H9 (cell line): ENCODE results near the gene NEURL1B. TPM values are rescaled to one million over a fixed set of nuclear protein-coding genes. Genes with fewer than 3 reads are reported as not detected.

Source experiments
- DNase-seq: peaks from one replicate; pipeline ENCODE4 v3.0.0-alpha.2; 2017
- H2AFZ ChIP-seq: one replicate; pipeline ENCODE4 v1.6.1; 2013; ENCODE audit warnings: mild to moderate bottlenecking, low read length, control low read depth, moderate library complexity
- H2AK5ac ChIP-seq: 2 replicates; pipeline ENCODE4 v1.6.1; 2013; ENCODE audit warnings: low read length, control low read depth, mixed read lengths; ENCODE audit not compliant: insufficient read length
- H2BK120ac ChIP-seq: one replicate; pipeline ENCODE4 v1.6.1; 2013; ENCODE audit warnings: low read depth, mild to moderate bottlenecking, low read length, control low read depth, inconsistent platforms; ENCODE audit not compliant: poor library complexity, severe bottlenecking
- H2BK12ac ChIP-seq: 2 replicates; pipeline ENCODE4 v1.6.1; 2013; ENCODE audit warnings: low read length, control low read depth, mixed read lengths, low read depth; ENCODE audit not compliant: insufficient read length
- H2BK15ac ChIP-seq: 2 replicates; pipeline ENCODE4 v1.6.1; 2013; ENCODE audit warnings: low read depth, low read length, control low read depth
- H2BK20ac ChIP-seq: one replicate; pipeline ENCODE4 v1.6.1; 2013; ENCODE audit warnings: low read depth, mild to moderate bottlenecking, low read length, control low read depth, inconsistent platforms; ENCODE audit not compliant: poor library complexity, severe bottlenecking
- H2BK5ac ChIP-seq: 2 replicates; pipeline ENCODE4 v1.6.1; 2013; ENCODE audit warnings: low read length, control low read depth, mixed read lengths; ENCODE audit not compliant: insufficient read length
- H3K14ac ChIP-seq: 2 replicates; pipeline ENCODE4 v1.6.1; 2013; ENCODE audit warnings: low read length, control low read depth; ENCODE audit not compliant: insufficient read depth
- H3K18ac ChIP-seq: 2 replicates; pipeline ENCODE4 v1.6.1; 2013; ENCODE audit warnings: low read depth, mild to moderate bottlenecking, mixed read lengths, low read length, control low read depth; ENCODE audit not compliant: insufficient read length
- H3K23ac ChIP-seq: 2 replicates; pipeline ENCODE4 v1.6.1; 2013; ENCODE audit warnings: low read length, control low read depth, mixed read lengths, low read depth; ENCODE audit not compliant: insufficient read length
- H3K23me2 ChIP-seq: 2 replicates; pipeline ENCODE4 v1.6.1; 2013; ENCODE audit warnings: low read depth, mild to moderate bottlenecking, mixed read lengths, low read length, control low read depth; ENCODE audit not compliant: insufficient read length, poor library complexity, severe bottlenecking
- H3K27ac ChIP-seq: 2 replicates; pipeline ENCODE4 v1.5.1; 2013; ENCODE audit warnings: low read length, control low read depth, mixed read lengths, low read depth; ENCODE audit not compliant: insufficient read length
- H3K27me3 ChIP-seq: 2 replicates; pipeline ENCODE4 v1.6.1; 2013; ENCODE audit warnings: low read length, control low read depth, inconsistent platforms; ENCODE audit not compliant: insufficient read depth
- H3K4ac ChIP-seq: 2 replicates; pipeline ENCODE4 v1.6.1; 2013; ENCODE audit warnings: low read depth, mild to moderate bottlenecking, control low read depth, inconsistent platforms, low read length, moderate library complexity
- H3K4me1 ChIP-seq: 2 replicates; pipeline ENCODE4 v1.6.1; 2013; ENCODE audit warnings: low read length, control low read depth, inconsistent platforms; ENCODE audit not compliant: insufficient read depth
- H3K4me2 ChIP-seq: 2 replicates; pipeline ENCODE4 v1.6.1; 2013; ENCODE audit warnings: low read length, control low read depth, mixed read lengths; ENCODE audit not compliant: insufficient read length, insufficient read depth
- H3K56ac ChIP-seq: 2 replicates; pipeline ENCODE4 v1.6.1; 2013; ENCODE audit warnings: low read depth, mild to moderate bottlenecking, mixed read lengths, low read length, control low read depth; ENCODE audit not compliant: insufficient read length
- H3K79me1 ChIP-seq: 2 replicates; pipeline ENCODE4 v1.6.1; 2013; ENCODE audit warnings: low read depth, mild to moderate bottlenecking, moderate library complexity, low read length, control low read depth, inconsistent platforms; ENCODE audit not compliant: insufficient read depth, poor library complexity, severe bottlenecking
- H3K79me2 ChIP-seq: 2 replicates; pipeline ENCODE4 v1.6.1; 2013; ENCODE audit warnings: low read length, control low read depth, inconsistent platforms; ENCODE audit not compliant: insufficient read depth
- H3K9ac ChIP-seq: 2 replicates; pipeline ENCODE4 v1.6.1; 2013; ENCODE audit warnings: low read length, control low read depth, mixed read lengths; ENCODE audit not compliant: insufficient read length; ENCODE audit errors: extremely low read depth
- H3K9me3 ChIP-seq: one replicate; pipeline ENCODE4 v1.6.1; 2013; ENCODE audit warnings: low read depth, low read length, inconsistent platforms; ENCODE audit not compliant: control insufficient read depth
- H3T11ph ChIP-seq: one replicate; pipeline ENCODE4 v1.6.1; 2013; ENCODE audit warnings: mild to moderate bottlenecking, low read length, control low read depth, inconsistent platforms
- H4K20me1 ChIP-seq: one replicate; pipeline ENCODE4 v1.6.1; 2013; ENCODE audit not compliant: control insufficient read depth, insufficient read length, insufficient read depth
- H4K5ac ChIP-seq: 2 replicates; pipeline ENCODE4 v1.6.1; 2013; ENCODE audit warnings: low read depth, mild to moderate bottlenecking, mixed read lengths, low read length, control low read depth; ENCODE audit not compliant: insufficient read length
- H4K8ac ChIP-seq: replicated peaks from 2 replicates; pipeline ENCODE4 v1.6.1; 2013; ENCODE audit warnings: low read length, control low read depth, mixed read lengths, low read depth; ENCODE audit not compliant: insufficient read length
- H4K91ac ChIP-seq: 2 replicates; pipeline ENCODE4 v1.6.1; 2013; ENCODE audit warnings: low read depth, mild to moderate bottlenecking, moderate library complexity, mixed read lengths, low read length, control low read depth; ENCODE audit not compliant: insufficient read length
- H3K27ac Mint-ChIP-seq, 3 experiments: 2 replicates in 2 of 3; 3 replicates in 1 of 3; pipeline ENCODE4 v1.8.0; 2020 to 2021; ENCODE audit warnings: mixed read lengths in 3 of 3, mild to moderate bottlenecking in 1 of 3, moderate library complexity in 1 of 3
- H3K27me3 Mint-ChIP-seq: 2 replicates; pipeline ENCODE4 v1.8.0; 2021; ENCODE audit warnings: low read depth, mild to moderate bottlenecking, moderate library complexity, mixed read lengths
- H3K36me3 Mint-ChIP-seq, 3 experiments: 2 replicates in 2 of 3; 3 replicates in 1 of 3; pipeline ENCODE4 v1.8.0; 2020 to 2021; ENCODE audit warnings: low read depth in 3 of 3, mixed read lengths in 3 of 3; ENCODE audit not compliant: insufficient read depth in 1 of 3
- H3K4me1 Mint-ChIP-seq, 2 experiments: 2 replicates each; pipeline ENCODE4 v1.8.0; 2020; ENCODE audit warnings: mixed read lengths in 2 of 2
- H3K4me3 Mint-ChIP-seq, 2 experiments: 2 replicates in 1 of 2; 3 replicates in 1 of 2; pipeline ENCODE4 v1.8.0; 2020 to 2021; ENCODE audit warnings: mild to moderate bottlenecking in 2 of 2, mixed read lengths in 2 of 2, moderate library complexity in 1 of 2
- H3K9me3 Mint-ChIP-seq, 2 experiments: 2 replicates in 1 of 2; 3 replicates in 1 of 2; pipeline ENCODE4 v1.8.0; 2020; ENCODE audit warnings: mild to moderate bottlenecking in 2 of 2, mixed read lengths in 2 of 2, moderate library complexity in 1 of 2
- CTCF ChIP-seq: fragments of 200-600 bp; sonication (generic); conservative IDR thresholded peaks from 3 replicates; pipeline ENCODE4 v1.8.0; 2021; ENCODE audit warnings: antibody characterized with exemption, mild to moderate bottlenecking
- WGBS: extraction: QIAGEN DNeasy Blood & Tissue Kit; methylation state at CpG from one replicate; pipeline ENCODE4 v1.1.7; 2013; ENCODE audit warnings: missing lambda C conversion rate, low lambda C conversion rate, mixed read lengths; ENCODE audit not compliant: insufficient read length; ENCODE audit errors: extremely low coverage; 5-methylcytosine and 5-hydroxymethylcytosine counted together
- total RNA-seq: library from RNA; stranded (reverse); gene quantifications from 2 replicates; pipeline ENCODE4 v1.2.1, GENCODE V29; 2021

The NEURL1B gene
- total RNA-seq, 1 experiment from 2014 or later, result 3.6 TPM

DNA sequence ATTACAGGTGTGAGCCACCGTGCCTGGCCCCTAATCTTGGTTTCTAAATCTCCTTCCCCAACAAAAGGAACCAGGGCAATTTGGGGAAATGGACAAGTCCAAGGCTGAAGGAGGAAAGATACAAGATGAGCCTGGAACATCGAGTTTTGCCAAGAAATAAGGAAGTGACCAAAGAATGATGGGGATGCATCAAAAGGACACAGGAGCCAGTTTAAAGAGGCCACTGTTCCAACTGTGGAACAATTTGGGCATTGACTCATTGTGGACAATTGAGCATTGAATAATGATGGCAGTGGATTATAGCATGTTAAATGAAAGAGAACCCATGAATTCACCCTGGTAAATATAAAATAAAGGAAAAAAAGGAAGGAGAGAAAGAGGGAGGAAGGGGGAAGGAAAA lies 82.4 kb downstream of the NEURL1B start:
- no peaks in the 10 kb centered on the region for H3K23me2 ChIP-seq
- no peak overlapping the region for H3K4ac ChIP-seq
- no peaks in the 10 kb centered on the region for H4K20me1 ChIP-seq
- H3K79me2 ChIP-seq, result no peaks in the 10 kb centered on the region
- no peak overlapping the region for H3K4me3 Mint-ChIP-seq
- H2AK5ac ChIP-seq, result no peak overlapping the region
- no peak overlapping the region for H4K91ac ChIP-seq
- H3K27me3 ChIP-seq, result no peaks in the 10 kb centered on the region; the same call in 1 of the 2 replicates
- H3K27ac ChIP-seq, result no peak overlapping the region
- no peak overlapping the region for H2BK20ac ChIP-seq
- no peak overlapping the region for H2BK12ac ChIP-seq
- H3K14ac ChIP-seq, result no peak overlapping the region
- H2BK15ac ChIP-seq, result no peak overlapping the region
- H2AFZ ChIP-seq, result no peak overlapping the region
- H3K9ac ChIP-seq, result no peak overlapping the region
- no peaks in the 10 kb centered on the region for H3K9me3 ChIP-seq
- TF ChIP-seq CTCF, result no peak
- no peak overlapping the region for H3K4me2 ChIP-seq
- no peaks in the 10 kb centered on the region for H3K79me1 ChIP-seq
- H3K36me3 Mint-ChIP-seq, result no peaks in the 10 kb centered on the region
- WGBS, result no CpG with 5 or more reads among the region's 2 CpGs
- peaks cover 63% of the 10 kb centered on the region for H3K27me3 Mint-ChIP-seq
- no peak overlapping the region for H2BK5ac ChIP-seq
- no peak overlapping the region for H3K18ac ChIP-seq
- peaks cover 2 to 3% of the 10 kb centered on the region in 2 experiments; a peak in 1 of 4 replicates for H3K4me1 Mint-ChIP-seq
- no peak for DNase-seq
- no peak overlapping the region for H2BK120ac ChIP-seq
- H3K9me3 Mint-ChIP-seq, result no peaks in the 10 kb centered on the region
- H3K27ac Mint-ChIP-seq, result no peak overlapping the region
- H3K23ac ChIP-seq, result no peak overlapping the region
- H4K8ac ChIP-seq, result no peak overlapping the region
- no peak overlapping the region for H3K56ac ChIP-seq
- no peak overlapping the region for H4K5ac ChIP-seq
- H3T11ph ChIP-seq, result no peak overlapping the region
- no peaks in the 10 kb centered on the region for H3K4me1 ChIP-seq
